Esophagus muscularis mucosa (tissue), 4 donors: ENCODE results near the gene CNTFR. TPM values are rescaled to one million over a fixed set of nuclear protein-coding genes. Genes with fewer than 3 reads are reported as not detected.

ENCODE experiments used
- DNase-seq: peaks from one replicate; pipeline ENCODE4 v3.0.0-alpha.2; 2017; ENCODE audit errors: extremely low spot score
- H3K27ac ChIP-seq, 4 donors: fragments of 200-600 bp; sonication (generic); replicated peaks in 1 of 4; 1 replicate in 3 of 4; 2 replicates in 1 of 4; pipeline ENCODE4 v1.5.1; 2016 to 2019; ENCODE audit warnings: mild to moderate bottlenecking in 1 of 4
- H3K27me3 ChIP-seq, 4 donors: fragments of 200-600 bp; sonication (generic); one replicate each; pipeline versions ENCODE4 v1.5.1 to v1.6.0; 2016 to 2019
- H3K36me3 ChIP-seq, 4 donors: fragments of 200-600 bp; sonication (generic); one replicate each; pipeline ENCODE4 v1.5.1; 2016 to 2019
- H3K4me1 ChIP-seq, 4 donors: fragments of 200-600 bp; sonication (generic); one replicate each; pipeline ENCODE4 v1.5.1; 2016 to 2019
- H3K4me3 ChIP-seq, 4 donors: fragments of 200-600 bp; sonication (generic); 1 replicate in 2 of 4; 2 replicates in 2 of 4; pipeline ENCODE4 v1.5.1; 2016 to 2019; ENCODE audit warnings: mild to moderate bottlenecking in 4 of 4, moderate library complexity in 1 of 4
- H3K9me3 ChIP-seq, 4 donors: fragments of 200-600 bp; sonication (generic); 1 replicate in 3 of 4; 2 replicates in 1 of 4; pipeline ENCODE4 v1.5.1; 2016 to 2019
- CTCF ChIP-seq, 3 experiments: fragments of 200-600 bp in 2 of 3; fragments of 450-650 bp in 1 of 3; sonication (generic) in 2 of 3; IDR thresholded peaks; one replicate each; pipeline ENCODE4 v1.5.1; 2017 to 2019; ENCODE audit warnings: antibody characterized with exemption in 3 of 3, mild to moderate bottlenecking in 2 of 3, moderate library complexity in 1 of 3
- EP300 ChIP-seq: sonication (generic); formaldehyde crosslinking; IDR thresholded peaks from one replicate; pipeline ENCODE4 v1.6.1; 2017; ENCODE audit warnings: antibody characterized with exemption
- POLR2A ChIP-seq: fragments of 450-650 bp; IDR thresholded peaks from one replicate; pipeline ENCODE4 v1.6.1; 2017; ENCODE audit warnings: antibody characterized with exemption, moderate library complexity, mild to moderate bottlenecking, low read depth
- POLR2AphosphoS5 ChIP-seq, 2 donors: sonication (generic); formaldehyde crosslinking; IDR thresholded peaks; one replicate each; pipeline ENCODE4 v1.6.1; 2017; ENCODE audit warnings: antibody characterized with exemption in 2 of 2
- WGBS: methylation state at CpG from one replicate; pipeline ENCODE4 v1.1.5; 2018; 5-methylcytosine and 5-hydroxymethylcytosine counted together
- intact Hi-C: fragments of 100-400 bp; cut with DNase I; formaldehyde crosslinking; loops from one replicate; pipeline ENCODE4 v1.15.1; 2023
- total RNA-seq, 4 donors: library from RNA; depleted of rRNA; stranded (reverse); fragments of >200 nt; gene quantifications; one replicate each; pipeline versions ENCODE4 v1.1.0 to v1.2.1, GENCODE V29; 2016

The CNTFR gene
- total RNA-seq, 4 donors from 2014 or later: 1.2 to 3.8 (median 2.7) TPM

GRCh38 chr9:34627716-34628655 is 38.5 kb upstream of the CNTFR start:
- H3K4me3 ChIP-seq: peak overlapping the region; percentile 47 to 64 (median 52)
- H3K4me1 ChIP-seq: peaks cover 14 to 38% (median 29%) of the 10 kb centered on the region in 4 donors
- peaks cover 0 to 77% (median 60%) of the 10 kb centered on the region in 4 donors for H3K27me3 ChIP-seq
- TF ChIP-seq EP300: no peak
- TF ChIP-seq POLR2AphosphoS5 (IDR thresholded peaks at IDR 0.05): no peak
- TF ChIP-seq CTCF (IDR thresholded peaks at IDR 0.05): no peak
- TF ChIP-seq POLR2A: no peak
- intact Hi-C loops: no loop called here
- H3K36me3 ChIP-seq: no peaks in the 10 kb centered on the region
- no peak overlapping the region for H3K27ac ChIP-seq
- 46% methylated on average over 19 of the region's 20 CpGs for WGBS
- no peak for DNase-seq
- H3K9me3 ChIP-seq: no peaks in the 10 kb centered on the region

- peaks cover 18 to 45% (median 36%) of the 10 kb centered on the region in 4 donors for H3K4me1 ChIP-seq
- WGBS: 75% methylated on average over 3 of the region's 3 CpGs
These were observed 35.6 kb upstream of the CNTFR start for GRCh38 chr9:34625186-34625486.

GRCh38 chr9:34624475-34625185 is 35.1 kb upstream of the CNTFR start:
- no peaks in the 10 kb centered on the region for H3K9me3 ChIP-seq
- peaks cover 0 to 81% (median 65%) of the 10 kb centered on the region in 4 donors for H3K27me3 ChIP-seq
- TF ChIP-seq POLR2AphosphoS5 (IDR thresholded peaks at IDR 0.05): no peak
- no peak for TF ChIP-seq EP300
- TF ChIP-seq CTCF (IDR thresholded peaks at IDR 0.05): no peak
- no peak for TF ChIP-seq POLR2A
- no peak for DNase-seq
- 25% methylated on average over 22 of the region's 39 CpGs for WGBS
- intact Hi-C loops: no loop called here
- no peak overlapping the region for H3K27ac ChIP-seq
- H3K4me3 ChIP-seq: no peak overlapping the region
- peaks cover 21 to 50% (median 39%) of the 10 kb centered on the region in 4 donors for H3K4me1 ChIP-seq
- no peaks in the 10 kb centered on the region for H3K36me3 ChIP-seq

More at GRCh38 chr9:34625186-34625486, 35.6 kb upstream of the CNTFR start:
- no peak for TF ChIP-seq EP300
- intact Hi-C loops: no loop called here
- H3K27me3 ChIP-seq: peaks cover 0 to 86% (median 66%) of the 10 kb centered on the region in 4 donors
- DNase-seq: no peak
- H3K4me3 ChIP-seq: no peak overlapping the region
- H3K36me3 ChIP-seq: no peaks in the 10 kb centered on the region
- H3K9me3 ChIP-seq: no peaks in the 10 kb centered on the region
- no peak overlapping the region for H3K27ac ChIP-seq

- WGBS: 13% methylated on average over 18 of the region's 63 CpGs
- Histone ChIP-seq H3K4me1 (peaks cover 28 to 51% (median 37%) of the 10 kb centered on the region in 4 donors), H3K4me3 (peak overlapping the region in 3 of 4 donors; percentile 5 to 32 (median 6)), H3K27me3 (peaks cover 0 to 71% (median 60%) of the 10 kb centered on the region in 4 donors), H3K27ac (no peak overlapping the region), H3K9me3 (no peaks in the 10 kb centered on the region), H3K36me3 (peaks cover 0 to under 1% (median under 1%) of the 10 kb centered on the region in 4 donors)
- intact Hi-C loops: no loop called here
- TF ChIP-seq POLR2AphosphoS5 (IDR thresholded peaks at IDR 0.05) (no peak), POLR2A (no peak), EP300 (no peak), CTCF (IDR thresholded peaks at IDR 0.05) (no peak)
- DNase-seq: no peak
These were observed 34.1 kb upstream of the CNTFR start for GRCh38 chr9:34623374-34624235.
